C4-2B (cell line): ENCODE measurements around the gene OSBPL10.

ENCODE experiments used
- CTCF ChIP-seq: fragments of 450-650 bp; conservative IDR thresholded peaks from 2 replicates; pipeline ENCODE4 v1.5.1; 2017; ENCODE audit warnings: mild to moderate bottlenecking
- ZFX ChIP-seq: fragments of 450-650 bp; IDR thresholded peaks from 2 replicates; pipeline ENCODE4 v1.6.1; 2017

DNA sequence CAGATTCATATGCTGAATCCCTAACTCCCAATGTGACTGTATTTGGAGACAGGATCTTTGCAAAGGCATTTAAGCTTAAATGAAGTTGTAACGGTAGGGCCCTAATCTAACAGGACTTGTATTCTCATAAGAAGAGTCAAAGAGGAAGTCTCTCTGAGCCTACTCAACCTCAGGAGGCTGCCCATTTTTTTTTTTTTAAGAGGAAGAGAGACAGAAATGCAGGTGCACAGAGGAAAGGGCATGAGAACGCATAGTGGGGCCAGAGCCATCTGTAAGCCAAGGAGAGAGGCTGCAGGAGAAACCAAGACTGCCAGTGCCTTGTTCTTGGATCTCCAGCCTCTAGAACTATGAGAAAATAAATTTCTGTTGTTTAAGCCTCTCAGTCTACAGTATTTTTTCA lies 28.9 kb upstream of the OSBPL10 start:
- no peak for TF ChIP-seq CTCF
- no peak for TF ChIP-seq ZFX
